NCI-H128 (cell line): Measurements from ENCODE around the gene ATG10.

Source experiments
- DNase-seq: peaks from one replicate; lab custom pipeline; 2025; ENCODE audit not compliant: unreplicated experiment; lab: John Stamatoyannopoulos, UW

Gene ATG10

DNA sequence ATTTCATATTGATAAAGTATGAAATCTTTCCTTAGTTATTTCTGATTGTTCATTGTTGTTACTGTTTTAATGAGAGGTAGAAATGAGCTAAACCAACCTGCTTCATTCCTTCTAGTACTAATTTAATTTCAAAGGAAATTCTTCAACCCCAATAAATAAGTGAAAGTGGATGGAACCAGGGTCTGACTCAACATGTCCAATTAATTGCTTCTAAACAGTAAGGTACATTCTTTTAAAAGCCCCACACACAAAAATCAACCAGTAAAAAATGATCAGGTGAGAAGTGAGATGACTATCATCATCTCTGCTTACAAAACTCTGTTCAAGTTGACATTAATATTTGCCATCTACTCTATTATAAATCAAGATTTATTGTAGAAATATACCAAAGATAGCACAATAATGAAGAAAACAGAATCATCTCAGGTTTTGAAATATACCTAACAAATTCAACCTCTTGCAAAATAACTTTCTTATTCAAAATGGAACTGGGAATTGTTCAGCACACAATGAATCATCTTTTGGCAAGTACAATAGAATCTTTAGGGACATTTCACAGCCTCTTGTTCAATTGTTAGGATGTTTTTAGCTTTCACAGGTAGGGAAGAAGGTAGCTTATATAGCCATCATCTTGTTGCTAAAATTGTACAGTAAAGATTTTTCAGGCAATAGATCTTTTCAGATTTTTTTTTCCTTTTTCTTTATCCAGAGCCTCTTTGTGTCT, 191.8 kb downstream of the ATG10 start:
- DNase-seq: no peak

DNA sequence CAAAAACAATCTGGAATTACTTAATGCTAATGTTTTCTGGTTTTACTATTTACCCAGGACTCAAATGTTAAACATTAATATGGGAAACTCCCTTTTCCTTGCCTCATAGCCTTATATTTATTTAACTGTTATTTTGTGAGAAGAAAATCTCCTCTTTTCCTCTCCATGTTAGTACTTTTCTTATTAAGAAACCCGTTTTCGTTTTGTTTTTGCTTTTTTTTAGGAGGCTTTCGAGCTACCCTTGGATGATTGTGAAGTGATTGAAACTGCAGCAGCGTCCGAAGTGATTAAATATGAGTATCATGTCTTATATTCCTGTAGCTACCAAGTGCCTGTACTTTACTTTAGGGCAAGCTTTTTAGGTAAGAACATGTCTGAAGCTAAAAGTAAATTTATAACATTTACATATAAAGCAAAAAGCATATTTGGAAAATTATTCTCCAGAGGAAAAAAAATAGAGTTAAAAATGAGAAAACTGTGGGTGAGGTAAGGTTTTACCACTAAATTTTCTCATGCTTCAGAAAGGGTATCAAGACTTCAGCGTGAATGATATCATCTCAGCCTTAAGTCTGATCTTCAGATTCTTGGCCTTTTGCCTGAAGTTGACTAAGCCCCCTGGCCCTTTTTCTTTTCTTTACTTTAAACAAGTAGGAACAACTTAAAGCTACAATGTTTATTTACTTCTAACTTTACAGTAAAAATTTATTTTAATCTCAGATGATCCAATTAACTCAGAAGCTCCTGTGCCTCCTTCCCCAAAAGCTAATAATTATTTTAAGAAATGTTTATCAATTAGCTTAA, 192.6 kb downstream of the ATG10 start:
- no peak for DNase-seq

DNA sequence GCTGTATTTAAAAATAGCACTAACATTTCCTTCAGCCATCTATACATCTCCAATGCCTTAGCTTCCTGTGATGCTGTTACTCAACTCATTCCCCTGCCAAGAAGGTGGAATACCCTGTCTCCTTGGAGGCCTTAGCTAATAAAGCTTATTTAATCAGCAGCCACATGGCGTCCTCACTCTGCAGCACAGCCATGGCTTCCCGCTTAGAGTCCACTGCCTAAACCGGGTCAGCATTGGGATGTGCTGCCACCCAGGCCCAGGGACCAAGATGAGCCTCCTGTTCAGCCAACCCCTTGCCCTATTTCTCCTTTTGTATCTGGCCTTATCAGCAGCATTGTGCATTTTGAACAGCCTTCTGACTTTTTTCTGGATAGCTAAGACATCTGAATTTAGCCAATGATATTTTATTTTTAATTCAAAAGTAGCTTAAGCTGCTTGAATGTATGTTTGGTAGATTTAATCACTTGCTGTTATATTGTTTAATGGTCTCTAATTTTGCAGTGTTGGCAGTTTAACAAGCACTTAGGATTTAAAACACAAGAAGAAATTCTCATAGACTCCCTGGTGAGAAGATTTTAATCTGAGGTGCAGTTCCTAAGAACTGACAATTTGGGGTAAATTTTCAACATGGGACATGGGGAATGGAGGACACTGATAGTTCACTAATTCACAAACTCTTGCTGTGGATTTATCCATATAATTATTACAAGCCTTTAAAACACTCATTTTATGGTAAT, 193.3 kb downstream of the ATG10 start:
- DNase-seq: no peak

DNA sequence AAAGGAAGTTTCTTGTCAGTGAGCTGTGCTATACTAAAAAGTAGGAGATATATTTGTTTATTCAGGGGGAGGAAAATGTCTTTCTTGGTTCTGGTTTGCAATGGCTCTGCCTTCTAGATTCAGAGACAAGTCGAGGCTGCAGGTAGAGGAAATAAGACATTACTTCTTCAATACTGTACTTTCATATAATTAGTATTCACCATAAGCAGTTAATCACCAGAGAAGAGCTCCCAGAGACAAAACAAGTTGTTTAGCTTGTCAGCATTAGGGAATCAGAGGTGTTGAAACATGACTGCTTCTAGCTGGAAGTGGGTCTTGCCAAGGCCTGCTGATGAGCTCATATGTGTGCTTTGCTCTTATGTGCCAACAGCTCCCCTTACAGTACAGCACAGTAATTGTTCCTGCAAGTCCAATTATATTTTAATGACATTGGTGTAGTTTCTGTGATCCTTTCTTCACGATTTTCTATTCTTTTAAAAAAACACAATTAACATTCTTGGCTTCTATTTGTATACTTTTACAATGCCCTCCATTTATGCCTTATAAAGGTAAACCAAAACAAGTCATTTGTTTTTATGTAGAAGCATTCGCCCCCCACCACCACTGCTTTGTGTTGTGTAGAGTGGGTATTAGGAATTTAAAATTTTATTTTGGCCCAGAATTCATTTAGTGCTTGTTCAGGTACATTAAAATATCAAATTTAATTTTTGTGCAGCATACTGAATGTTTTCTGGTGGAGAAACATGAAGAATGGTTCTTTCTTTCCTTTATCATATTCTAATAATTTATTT, 194.1 kb downstream of the ATG10 start:
- no peak for DNase-seq

DNA sequence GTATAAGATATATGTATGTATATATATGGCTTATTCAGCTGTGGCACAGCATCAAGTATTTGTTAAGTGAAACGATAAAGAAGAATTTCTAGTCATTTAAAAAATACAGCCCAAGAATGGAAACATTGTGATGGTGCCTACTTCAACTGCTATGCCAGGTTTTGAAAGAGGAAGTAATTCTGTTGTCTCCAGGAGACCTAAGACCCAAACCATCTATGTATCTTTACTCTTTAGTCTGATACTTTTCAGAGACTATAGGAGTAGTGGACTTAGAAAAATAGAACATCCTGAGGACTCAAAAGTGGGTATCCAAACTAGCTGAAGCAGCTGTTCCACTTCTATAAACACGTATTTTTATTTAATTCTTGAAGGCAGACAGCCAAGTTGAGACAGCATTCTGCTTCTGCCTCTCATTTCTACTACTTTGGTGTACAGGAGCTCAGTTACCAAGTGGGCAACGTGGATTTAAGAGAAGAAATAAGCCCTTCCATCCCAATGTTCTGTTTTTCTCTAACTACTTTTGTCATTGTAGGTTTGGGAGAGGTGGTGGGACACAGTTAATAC, 195.6 kb downstream of the ATG10 start:
- DNase-seq: no peak

DNA sequence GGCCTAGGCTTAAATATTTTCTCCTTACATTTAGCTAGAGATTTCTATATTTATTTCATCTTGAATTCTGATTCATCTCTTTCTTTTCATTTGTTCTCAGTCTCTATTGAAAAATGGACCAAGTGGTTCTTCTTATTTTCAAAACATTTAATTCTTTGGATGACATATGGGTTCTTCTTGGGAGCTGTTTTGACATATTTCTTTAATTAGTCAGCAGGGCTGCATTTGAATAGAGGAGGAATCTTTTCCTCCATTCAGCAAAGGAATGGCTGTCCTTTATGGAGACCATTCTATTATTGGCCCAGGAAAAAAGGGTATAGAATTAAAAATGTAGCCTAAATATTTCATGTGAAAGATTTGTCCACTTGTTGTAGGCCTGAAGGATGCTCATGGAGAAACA, 196.5 kb downstream of the ATG10 start:
- no peak for DNase-seq

DNA sequence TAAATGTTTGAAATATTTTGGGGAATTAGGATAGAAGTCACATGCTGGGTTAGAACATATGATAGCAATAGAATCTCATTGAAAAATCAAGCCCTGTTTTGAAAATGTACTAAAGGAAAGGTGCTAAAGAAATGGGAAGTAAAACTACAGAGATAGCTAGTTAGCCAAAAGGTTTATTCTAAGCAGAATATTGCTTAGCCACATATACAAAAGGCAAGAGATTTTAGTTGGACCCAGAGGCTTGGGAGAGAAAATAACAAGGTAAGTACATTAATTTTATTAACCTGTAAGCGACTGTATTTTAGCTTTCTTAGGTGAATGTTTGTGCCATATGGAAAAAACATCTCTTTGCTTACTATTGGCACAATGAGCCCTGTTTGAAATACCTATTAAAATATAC, 198.1 kb downstream of the ATG10 start:
- DNase-seq: no peak

DNA sequence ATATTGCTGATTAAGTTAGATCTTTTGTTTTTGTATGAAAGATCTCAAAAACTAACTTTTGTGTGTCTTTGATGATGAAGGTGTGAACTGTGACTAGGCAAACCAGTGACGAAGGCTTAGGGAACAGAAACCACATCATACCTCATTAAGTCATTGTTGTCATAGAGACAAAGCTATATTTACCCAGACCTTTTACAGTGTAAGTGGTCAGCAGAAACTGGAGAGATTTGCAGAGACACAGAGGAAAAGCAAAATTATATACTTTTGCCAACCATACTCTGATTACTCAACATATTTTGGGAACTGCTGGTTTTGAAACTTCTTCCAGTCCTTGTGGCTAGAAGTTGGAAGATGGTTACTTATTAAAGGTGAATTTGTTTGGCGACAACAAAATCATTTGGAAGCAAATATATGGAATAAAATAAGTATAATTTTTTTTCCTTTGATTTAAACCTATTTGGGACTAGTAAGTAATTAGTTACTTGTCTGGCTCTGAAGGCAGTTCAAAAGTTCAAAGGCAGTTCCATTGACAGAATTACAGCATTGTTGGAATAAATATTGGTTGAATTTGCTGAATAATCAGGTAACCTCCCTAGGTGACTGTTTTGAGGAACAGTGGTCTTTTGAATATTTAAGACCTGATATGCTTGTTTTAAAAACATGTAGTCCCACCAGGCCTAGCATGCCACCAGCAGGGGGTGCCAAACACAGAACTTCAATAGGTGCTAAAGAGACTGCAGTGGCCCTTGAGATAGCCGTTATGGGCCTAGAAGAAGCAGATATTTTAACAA, 202.5 kb downstream of the ATG10 start:
- DNase-seq: no peak

DNA sequence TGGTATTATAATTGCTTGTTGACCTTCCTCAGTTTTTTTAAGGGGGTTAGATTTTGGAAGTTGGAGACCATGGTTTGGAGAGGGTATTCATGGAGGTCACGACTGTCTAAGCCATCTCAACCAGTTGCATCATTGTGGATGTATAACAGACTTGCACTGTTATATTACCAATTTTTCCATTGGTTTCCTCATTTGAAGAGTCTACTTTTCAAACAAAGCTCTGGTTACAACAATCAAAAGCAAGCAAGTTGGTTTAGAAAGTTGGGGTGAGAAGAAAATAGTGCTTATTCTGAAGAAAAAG, 203.0 kb downstream of the ATG10 start:
- DNase-seq: no peak

DNA sequence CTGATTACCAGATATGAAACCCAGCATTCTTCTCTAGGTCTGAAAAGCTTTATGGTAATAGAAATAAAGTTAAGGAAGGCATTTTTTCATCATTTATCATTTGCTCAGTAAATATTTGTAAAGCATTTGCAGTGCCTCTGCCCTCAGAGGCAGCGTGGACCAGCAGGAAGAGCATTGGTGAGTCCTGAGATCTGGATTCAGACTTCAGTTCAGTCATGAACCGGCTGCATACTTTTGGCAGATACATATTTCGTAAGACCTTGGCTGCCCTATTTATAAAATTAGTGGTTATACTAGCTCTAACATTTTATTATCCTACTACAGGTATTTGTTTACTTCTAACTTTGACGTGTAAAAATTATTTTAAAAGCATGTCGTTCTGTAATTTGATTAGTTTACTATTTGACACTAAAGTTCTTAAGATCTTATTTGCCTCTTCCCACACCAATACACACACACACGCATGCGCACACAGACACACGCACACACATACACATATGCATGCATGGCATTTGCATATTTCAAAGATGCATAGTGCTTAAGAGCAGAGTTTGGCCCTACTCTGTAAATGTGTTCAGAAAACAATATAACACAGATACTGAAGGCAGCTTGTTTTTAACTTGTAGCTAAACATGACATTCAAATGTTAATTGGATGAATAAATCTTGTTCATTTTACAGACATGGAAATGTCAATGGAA, 204.4 kb downstream of the ATG10 start:
- no peak for DNase-seq

DNA sequence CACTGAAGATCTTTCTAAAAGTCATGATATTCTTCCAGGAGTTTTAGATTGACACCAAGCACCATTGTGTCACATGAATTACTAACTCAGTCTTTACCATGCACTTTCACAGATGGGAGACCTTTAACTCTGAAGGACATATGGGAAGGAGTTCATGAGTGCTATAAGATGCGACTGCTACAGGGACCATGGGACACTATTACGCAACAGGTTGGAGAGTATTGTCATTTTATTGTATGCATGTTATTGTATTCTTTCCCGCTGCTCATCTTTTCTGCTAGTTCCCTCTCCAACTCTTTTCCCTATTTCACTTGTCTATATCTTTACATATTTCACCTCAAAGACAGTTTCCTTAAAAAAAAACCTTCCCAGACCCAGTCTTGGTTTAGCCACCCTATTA, 206.6 kb downstream of the ATG10 start:
- no peak for DNase-seq

DNA sequence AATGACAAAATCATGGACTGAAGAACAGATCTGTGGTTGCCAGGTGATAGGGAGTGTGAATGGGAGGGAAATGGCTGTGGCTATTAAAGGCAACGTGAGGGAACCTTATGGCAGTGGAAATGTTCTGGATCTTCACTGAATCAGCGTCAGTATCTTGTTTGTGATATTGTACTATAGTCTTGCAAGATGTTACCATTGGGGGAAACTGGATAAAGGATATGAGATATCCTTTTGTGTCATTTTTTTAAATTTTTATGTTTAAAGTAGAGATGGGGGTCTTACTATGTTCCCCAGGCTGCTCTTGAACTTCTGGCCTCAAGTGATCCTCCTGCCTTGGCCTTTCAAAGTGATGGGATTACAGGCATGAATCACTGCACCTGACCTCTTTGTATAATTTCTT, 210.8 kb downstream of the ATG10 start:
- DNase-seq: no peak

DNA sequence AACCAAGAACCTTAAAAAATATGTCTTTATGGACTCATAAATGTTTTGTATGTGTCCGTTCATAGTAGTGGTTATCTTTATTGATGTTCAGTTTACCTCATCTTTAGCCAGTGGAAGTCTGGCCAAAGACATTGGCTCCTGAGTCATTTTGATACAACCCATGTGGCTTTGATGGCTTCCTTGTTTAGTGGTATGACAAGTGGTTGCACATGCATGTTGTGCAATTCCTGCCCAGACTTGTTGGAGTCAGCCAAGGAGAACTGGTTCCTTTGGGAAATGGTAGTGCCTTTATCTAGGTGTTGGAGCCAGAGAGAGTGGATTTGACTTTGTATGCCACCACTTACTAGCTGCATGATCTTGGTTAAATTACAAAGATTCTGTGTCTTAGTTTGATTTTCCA, 212.0 kb downstream of the ATG10 start:
- DNase-seq: no peak

DNA sequence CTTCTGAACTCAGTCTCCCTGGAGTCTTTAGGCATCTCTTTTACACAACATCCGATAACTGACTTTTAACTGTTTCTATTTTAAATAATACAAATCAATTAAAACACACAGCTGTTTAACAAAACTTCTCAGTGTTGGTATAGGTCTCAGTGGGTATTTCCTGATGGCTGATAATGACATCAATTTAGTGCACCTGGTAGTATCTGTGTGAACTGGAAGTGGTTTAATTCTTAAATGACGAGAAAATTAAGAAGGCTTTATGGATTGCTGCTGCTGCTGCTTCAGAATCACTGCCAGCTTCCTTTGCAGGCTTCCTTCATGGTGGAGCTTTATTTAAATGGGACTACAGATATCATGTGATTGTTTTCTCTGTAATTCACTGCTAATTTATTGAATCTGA, 214.0 kb downstream of the ATG10 start:
- no peak for DNase-seq

DNA sequence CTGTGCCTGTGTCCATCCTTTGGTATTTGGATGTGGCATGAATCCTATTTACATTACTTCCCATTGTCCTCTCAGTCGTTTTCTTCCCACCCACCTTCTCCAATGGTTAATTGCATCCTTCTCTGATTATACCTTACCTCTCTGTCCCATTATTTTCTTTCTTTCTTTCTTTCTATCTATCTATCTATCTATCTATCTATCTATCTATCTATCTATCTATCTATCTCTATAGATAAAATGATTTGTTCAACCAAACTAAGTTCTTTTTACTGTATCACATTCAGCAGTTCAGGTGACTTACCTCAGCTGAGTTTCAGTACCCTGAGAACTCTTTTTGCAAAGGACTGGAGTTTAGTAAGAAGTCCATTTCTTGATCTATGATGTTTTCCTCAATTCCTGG, 225.7 kb downstream of the ATG10 start:
- DNase-seq: no peak

DNA sequence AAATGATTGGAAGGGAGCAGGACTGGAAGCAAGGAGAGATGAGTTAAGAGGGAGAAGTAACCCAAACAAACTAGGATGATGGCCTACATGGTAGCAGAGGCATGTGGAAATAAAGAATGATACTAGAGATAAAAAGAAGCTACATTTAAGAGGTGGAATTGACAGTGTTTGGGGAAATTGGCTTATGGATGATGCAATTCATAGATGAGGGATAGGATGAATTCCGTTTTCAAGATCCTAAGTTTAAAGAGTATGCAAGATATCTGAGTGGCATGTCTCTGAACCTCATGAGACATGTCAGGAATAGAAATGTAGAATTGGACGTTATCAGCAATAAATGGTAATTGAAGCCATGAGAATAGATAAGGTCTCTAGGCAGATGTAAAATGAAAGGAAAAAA, 232.7 kb downstream of the ATG10 start:
- DNase-seq: no peak

DNA sequence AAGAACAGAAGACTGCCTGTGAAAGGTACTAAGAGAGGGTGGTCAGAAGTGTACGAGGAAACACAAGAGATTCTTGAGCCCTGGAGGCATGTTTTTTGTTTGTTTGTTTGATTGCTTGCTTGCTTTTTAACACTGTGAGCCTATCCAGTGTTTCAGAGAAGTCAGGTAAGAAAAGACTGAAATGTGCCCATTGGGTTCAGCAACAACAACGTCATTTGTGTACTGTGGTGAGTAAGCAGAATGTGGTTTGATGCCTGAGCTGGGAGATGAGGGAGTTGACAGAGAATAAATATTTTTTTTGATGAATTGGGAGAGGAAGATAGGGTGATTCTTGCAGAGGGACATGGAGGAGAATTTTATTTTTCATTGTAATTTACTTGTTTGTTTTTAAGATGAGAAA, 233.2 kb downstream of the ATG10 start:
- no peak for DNase-seq

DNA sequence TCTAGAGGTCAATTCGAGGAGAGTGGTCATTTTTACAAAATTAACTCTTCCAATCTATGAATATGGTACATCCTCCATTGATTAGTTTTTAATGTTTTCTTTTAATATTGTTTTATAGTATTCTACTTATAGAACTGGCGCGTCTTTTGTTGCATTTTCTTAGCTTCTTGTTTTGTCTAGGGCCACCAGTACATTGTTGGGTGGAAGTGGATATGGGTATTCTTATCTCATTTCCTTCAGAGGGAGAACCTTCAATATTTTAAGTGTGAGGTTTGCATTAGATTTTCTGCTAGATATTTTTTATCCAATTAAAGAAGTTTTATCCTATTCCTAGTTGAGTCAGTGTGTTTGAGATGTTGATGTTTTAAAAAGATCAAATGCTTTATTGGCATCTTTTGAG, 236.5 kb downstream of the ATG10 start:
- no peak for DNase-seq

DNA sequence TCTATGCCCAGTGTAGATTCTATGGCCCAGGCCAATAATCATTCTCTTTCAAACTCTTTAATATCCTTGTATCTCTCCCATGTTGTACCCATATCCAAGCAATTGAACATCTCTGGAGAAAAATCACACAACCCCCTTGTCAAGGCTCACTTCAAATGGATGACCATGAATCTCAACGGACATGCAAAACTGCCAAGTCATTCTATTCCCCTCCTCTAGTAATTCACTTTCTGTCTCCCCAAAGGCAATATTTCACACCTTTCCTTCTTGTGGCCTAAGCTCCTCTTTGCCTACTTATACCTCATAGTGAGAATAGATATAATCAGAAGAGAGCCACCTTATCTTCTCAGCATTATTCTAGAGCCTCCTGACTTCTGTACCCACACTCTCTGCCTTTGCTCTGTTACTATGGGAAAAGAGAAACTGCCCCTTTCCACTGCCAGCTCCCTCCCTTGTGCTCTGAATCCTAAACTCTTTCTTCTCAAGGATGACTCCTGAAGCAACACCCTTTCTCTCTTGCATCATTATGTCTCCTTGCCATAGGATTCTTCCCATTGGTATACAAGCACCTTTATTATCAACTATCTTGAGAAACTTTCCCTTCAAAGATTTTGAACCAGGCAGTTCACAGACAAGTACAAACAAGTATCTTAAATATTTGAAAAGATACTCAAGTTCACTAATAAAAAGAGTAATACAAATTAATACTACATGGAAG, 240.2 kb downstream of the ATG10 start:
- DNase-seq: no peak
